ENCODE results near the gene SORT1. TPM values are rescaled to one million over a fixed set of nuclear protein-coding genes. Genes with fewer than 3 reads are reported as not detected.

SORT1 gene
- total RNA-seq, 2 experiments from 2014 or later = 21.8 to 45.5 TPM

DNA sequence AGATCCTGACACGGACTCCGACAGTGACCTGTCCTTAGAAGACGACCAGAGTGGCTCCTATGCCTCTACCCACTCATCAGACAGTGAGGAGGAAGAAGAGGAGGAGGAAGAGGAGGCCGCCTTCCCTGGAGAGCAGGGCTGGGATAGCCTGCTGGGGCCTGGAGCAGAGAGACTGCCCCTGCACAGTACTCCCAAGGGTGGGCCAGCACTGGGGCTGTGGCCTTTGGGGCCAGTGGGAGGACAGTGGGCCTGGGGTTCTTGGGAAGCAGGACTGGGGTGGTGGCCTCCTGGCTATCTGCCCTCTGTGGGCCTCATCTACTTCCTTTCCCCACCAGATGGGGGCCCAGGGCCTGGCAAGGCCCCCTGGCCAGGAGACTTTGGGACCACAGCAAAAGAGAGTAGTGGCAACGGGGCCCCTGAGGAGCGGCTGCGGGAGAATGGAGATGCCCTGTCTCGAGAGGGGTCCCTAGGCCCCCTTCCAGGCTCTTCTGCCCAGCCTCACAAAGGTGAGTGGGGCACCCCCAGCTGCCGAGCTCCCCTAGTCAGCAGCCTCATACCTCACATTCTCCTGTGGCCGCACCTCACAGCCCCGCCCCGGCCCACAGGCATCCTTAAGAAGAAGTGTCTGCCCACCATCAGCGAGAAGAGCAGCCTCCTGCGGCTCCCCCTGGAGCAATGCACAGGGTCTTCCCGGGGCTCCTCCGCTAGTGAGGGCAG is 124.7 kb downstream of the SORT1 start:
- no peak overlapping the region for H3K27ac ChIP-seq (ENCODE audit: low read depth, low read length, poor library complexity, severe bottlenecking)
- H3K4me1 ChIP-seq (ENCODE audit: insufficient read depth, low read length, poor library complexity, severe bottlenecking) = peaks cover 4% of the 10 kb centered on the region
- no peaks in the 10 kb centered on the region for H4K20me1 ChIP-seq (ENCODE audit: insufficient read depth, low read length)
- no peaks in the 10 kb centered on the region for H3K9me2 ChIP-seq (ENCODE audit: insufficient read depth, low read length)
- H3K79me2 ChIP-seq (ENCODE audit: insufficient read depth, low read depth, low read length) = no peaks in the 10 kb centered on the region
- no peak overlapping the region for H3K4me2 ChIP-seq (ENCODE audit: low read length)
- no peak for DNase-seq (ENCODE audit: low spot score)
- intact Hi-C loops (cut with micrococcal nuclease; ENCODE audit: unreplicated experiment) = no loop called here
- H2AFZ ChIP-seq (ENCODE audit: low read length) = no peak overlapping the region
- 0 out of 2 replicates have a peak, but pooled peaks cover 2% of the 10 kb centered on the region for H3K36me3 ChIP-seq (ENCODE audit: insufficient read depth, low read length)
- TF ChIP-seq EZH2phosphoT487 (IDR thresholded peaks at IDR 0.05; ENCODE audit: borderline replicate concordance, low read depth, low read length) = no peak
- TF ChIP-seq, protein P1, sequence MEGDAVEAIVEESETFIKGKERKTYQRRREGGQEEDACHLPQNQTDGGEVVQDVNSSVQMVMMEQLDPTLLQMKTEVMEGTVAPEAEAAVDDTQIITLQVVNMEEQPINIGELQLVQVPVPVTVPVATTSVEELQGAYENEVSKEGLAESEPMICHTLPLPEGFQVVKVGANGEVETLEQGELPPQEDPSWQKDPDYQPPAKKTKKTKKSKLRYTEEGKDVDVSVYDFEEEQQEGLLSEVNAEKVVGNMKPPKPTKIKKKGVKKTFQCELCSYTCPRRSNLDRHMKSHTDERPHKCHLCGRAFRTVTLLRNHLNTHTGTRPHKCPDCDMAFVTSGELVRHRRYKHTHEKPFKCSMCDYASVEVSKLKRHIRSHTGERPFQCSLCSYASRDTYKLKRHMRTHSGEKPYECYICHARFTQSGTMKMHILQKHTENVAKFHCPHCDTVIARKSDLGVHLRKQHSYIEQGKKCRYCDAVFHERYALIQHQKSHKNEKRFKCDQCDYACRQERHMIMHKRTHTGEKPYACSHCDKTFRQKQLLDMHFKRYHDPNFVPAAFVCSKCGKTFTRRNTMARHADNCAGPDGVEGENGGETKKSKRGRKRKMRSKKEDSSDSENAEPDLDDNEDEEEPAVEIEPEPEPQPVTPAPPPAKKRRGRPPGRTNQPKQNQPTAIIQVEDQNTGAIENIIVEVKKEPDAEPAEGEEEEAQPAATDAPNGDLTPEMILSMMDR (conservative IDR thresholded peaks at IDR 0.05; ENCODE audit: low read length) = no peak
- BruUV-seq (replicated peaks) = no TSS peak
- ChIA-PET CTCF (ENCODE audit: unreplicated experiment) (no interaction called here), POLR2A (interaction anchor here (0.6 kb wide), 1 partner anchor 221 kb away, joined by 4 read pairs; no protein-coding TSS in a partner anchor)
- no peaks in the 10 kb centered on the region for H3K9me3 ChIP-seq (ENCODE audit: low read length)
- H3K4me3 ChIP-seq (ENCODE audit: low read depth, low read length, poor library complexity, severe bottlenecking) = no peak overlapping the region

DNA sequence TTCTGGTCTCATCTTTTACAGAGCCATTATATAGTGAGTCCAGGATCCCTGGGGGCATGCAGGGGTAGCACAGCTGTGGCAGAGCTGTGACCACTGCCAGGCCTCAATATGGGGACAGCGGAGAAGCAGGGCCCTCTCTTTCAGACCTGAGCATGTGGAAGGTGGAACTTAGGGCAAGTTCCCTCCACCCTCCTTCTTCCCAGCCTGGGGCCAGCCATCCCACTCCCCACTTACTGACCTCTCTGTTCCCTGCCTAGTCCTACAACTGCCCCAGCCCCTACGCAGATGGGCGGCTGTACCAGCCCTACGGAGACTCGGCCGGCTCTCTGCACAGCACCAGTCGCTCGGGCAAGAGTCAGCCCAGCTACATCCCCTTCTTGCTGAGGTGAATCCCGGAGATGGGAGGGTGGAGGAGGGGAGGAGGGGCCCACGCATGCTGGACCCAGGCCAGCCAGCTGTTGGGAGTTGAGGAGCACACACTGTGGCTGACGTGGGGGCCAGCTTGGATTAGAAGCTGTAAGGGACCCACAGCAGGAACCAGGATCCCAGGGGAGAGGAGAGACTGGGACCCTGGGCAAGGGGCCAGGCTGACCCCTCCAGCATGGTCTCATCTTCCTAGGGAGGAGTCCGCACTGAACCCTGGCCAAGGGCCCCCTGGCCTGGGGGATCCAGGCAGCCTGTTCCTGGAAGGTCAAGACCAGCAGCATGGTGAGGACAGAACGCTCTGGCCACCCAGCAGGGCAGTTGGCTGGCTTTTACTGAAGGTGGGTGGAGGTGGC is 125.5 kb downstream of the SORT1 start:
- Histone ChIP-seq H3K36me3 (ENCODE audit: insufficient read depth, low read length) (no peaks in the 10 kb centered on the region), H2AFZ (ENCODE audit: low read length) (no peak overlapping the region), H3K4me2 (ENCODE audit: low read length) (no peak overlapping the region), H3K9me3 (ENCODE audit: low read length) (no peaks in the 10 kb centered on the region), H3K4me3 (ENCODE audit: low read depth, low read length, poor library complexity, severe bottlenecking) (no peak overlapping the region), H3K4me1 (ENCODE audit: insufficient read depth, low read length, poor library complexity, severe bottlenecking) (peaks cover 2% of the 10 kb centered on the region), H4K20me1 (ENCODE audit: insufficient read depth, low read length) (no peaks in the 10 kb centered on the region), H3K9me2 (ENCODE audit: insufficient read depth, low read length) (no peaks in the 10 kb centered on the region), H3K79me2 (ENCODE audit: insufficient read depth, low read depth, low read length) (no peaks in the 10 kb centered on the region), H3K27ac (ENCODE audit: low read depth, low read length, poor library complexity, severe bottlenecking) (no peak overlapping the region)
- ChIA-PET POLR2A (no interaction called here), CTCF (ENCODE audit: unreplicated experiment) (interaction anchor here (0.6 kb wide), 1 partner anchor 10 kb away, joined by 3 read pairs; no protein-coding TSS in a partner anchor)
- no peak for TF ChIP-seq EZH2phosphoT487 (IDR thresholded peaks at IDR 0.05; ENCODE audit: borderline replicate concordance, low read depth, low read length)
- TF ChIP-seq, protein P1 (conservative IDR thresholded peaks at IDR 0.05; ENCODE audit: low read length) = no peak
- DNase-seq (ENCODE audit: low spot score) = no peak
- intact Hi-C loops (cut with micrococcal nuclease; ENCODE audit: unreplicated experiment) = no loop called here
- no TSS peak for BruUV-seq (replicated peaks)

DNA sequence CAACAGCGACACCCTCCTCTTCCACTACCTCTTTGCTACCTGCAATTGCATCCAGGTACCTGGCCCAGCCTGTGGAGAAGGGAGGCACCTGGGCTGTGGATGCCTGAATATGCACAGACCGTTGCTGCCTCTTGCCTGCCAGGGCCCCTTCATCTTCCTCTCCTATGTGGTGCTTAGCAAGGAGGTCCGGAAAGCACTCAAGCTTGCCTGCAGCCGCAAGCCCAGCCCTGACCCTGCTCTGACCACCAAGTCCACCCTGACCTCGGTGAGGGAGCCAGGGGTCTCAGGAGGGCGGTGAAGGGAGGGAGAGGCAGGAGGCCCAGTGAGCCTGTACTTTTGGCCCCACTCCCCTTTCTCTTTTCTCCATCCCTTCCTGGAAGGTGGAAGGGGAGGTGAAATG is 126.3 kb downstream of the SORT1 start:
- intact Hi-C loops (cut with micrococcal nuclease; ENCODE audit: unreplicated experiment) = no loop called here
- CTCF ChIA-PET (ENCODE audit: unreplicated experiment) = no interaction called here

More for the DNA sequence above, 126.3 kb downstream of the SORT1 start:
- Histone ChIP-seq H2AFZ (ENCODE audit: low read length) (no peak overlapping the region), H3K4me2 (ENCODE audit: low read length) (no peak overlapping the region), H3K27ac (ENCODE audit: low read depth, low read length, poor library complexity, severe bottlenecking) (no peak overlapping the region), H3K4me3 (ENCODE audit: low read depth, low read length, poor library complexity, severe bottlenecking) (no peak overlapping the region), H3K4me1 (ENCODE audit: insufficient read depth, low read length, poor library complexity, severe bottlenecking) (no peaks in the 10 kb centered on the region), H3K9me3 (ENCODE audit: low read length) (no peaks in the 10 kb centered on the region), H4K20me1 (ENCODE audit: insufficient read depth, low read length) (no peaks in the 10 kb centered on the region), H3K36me3 (ENCODE audit: insufficient read depth, low read length) (no peaks in the 10 kb centered on the region), H3K79me2 (ENCODE audit: insufficient read depth, low read depth, low read length) (no peaks in the 10 kb centered on the region), H3K9me2 (ENCODE audit: insufficient read depth, low read length) (no peaks in the 10 kb centered on the region)
- no peak for TF ChIP-seq EZH2phosphoT487 (IDR thresholded peaks at IDR 0.05; ENCODE audit: borderline replicate concordance, low read depth, low read length)
- TF ChIP-seq, protein P1 (conservative IDR thresholded peaks at IDR 0.05; ENCODE audit: low read length) = no peak
- no TSS peak for BruUV-seq (replicated peaks)
- POLR2A ChIA-PET = no interaction called here
- DNase-seq (ENCODE audit: low spot score) = no peak
